Measurements from ENCODE around the gene GRM7. TPM values are rescaled to one million over a fixed set of nuclear protein-coding genes. Genes with fewer than 3 reads are reported as not detected.

GRM7 gene
- total RNA-seq, 1 donor from 2014 or later: not detected

GRCh38 chr3:7720649-7721297 is 859.9 kb downstream of the GRM7 start:
- no peak for FAIRE-seq
- Histone ChIP-seq H3K36me3 (ENCODE audit: control insufficient read depth, insufficient read depth, low read length) (no peaks in the 10 kb centered on the region), H3K4me3 (ENCODE audit: low read depth, low read length) (no peak overlapping the region), H3K27me3 (ENCODE audit: control insufficient read depth, insufficient read depth, low read length) (no peaks in the 10 kb centered on the region)
- no peak for DNase-seq (ENCODE audit: low read depth)
- TF ChIP-seq, protein P1, sequence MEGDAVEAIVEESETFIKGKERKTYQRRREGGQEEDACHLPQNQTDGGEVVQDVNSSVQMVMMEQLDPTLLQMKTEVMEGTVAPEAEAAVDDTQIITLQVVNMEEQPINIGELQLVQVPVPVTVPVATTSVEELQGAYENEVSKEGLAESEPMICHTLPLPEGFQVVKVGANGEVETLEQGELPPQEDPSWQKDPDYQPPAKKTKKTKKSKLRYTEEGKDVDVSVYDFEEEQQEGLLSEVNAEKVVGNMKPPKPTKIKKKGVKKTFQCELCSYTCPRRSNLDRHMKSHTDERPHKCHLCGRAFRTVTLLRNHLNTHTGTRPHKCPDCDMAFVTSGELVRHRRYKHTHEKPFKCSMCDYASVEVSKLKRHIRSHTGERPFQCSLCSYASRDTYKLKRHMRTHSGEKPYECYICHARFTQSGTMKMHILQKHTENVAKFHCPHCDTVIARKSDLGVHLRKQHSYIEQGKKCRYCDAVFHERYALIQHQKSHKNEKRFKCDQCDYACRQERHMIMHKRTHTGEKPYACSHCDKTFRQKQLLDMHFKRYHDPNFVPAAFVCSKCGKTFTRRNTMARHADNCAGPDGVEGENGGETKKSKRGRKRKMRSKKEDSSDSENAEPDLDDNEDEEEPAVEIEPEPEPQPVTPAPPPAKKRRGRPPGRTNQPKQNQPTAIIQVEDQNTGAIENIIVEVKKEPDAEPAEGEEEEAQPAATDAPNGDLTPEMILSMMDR (IDR thresholded peaks at IDR 0.05; ENCODE audit: insufficient read depth, low read length, severe bottlenecking): no peak

GRCh38 chr3:7721869-7722268 is 861.0 kb downstream of the GRM7 start:
- H3K4me3 ChIP-seq (ENCODE audit: low read depth, low read length): no peak overlapping the region
- no peaks in the 10 kb centered on the region for H3K27me3 ChIP-seq (ENCODE audit: control insufficient read depth, insufficient read depth, low read length)
- DNase-seq (ENCODE audit: low read depth) (no peak), FAIRE-seq (no peak)
- TF ChIP-seq, protein P1 (IDR thresholded peaks at IDR 0.05; ENCODE audit: insufficient read depth, low read length, severe bottlenecking): no peak
- H3K36me3 ChIP-seq (ENCODE audit: control insufficient read depth, insufficient read depth, low read length): no peaks in the 10 kb centered on the region

DNA sequence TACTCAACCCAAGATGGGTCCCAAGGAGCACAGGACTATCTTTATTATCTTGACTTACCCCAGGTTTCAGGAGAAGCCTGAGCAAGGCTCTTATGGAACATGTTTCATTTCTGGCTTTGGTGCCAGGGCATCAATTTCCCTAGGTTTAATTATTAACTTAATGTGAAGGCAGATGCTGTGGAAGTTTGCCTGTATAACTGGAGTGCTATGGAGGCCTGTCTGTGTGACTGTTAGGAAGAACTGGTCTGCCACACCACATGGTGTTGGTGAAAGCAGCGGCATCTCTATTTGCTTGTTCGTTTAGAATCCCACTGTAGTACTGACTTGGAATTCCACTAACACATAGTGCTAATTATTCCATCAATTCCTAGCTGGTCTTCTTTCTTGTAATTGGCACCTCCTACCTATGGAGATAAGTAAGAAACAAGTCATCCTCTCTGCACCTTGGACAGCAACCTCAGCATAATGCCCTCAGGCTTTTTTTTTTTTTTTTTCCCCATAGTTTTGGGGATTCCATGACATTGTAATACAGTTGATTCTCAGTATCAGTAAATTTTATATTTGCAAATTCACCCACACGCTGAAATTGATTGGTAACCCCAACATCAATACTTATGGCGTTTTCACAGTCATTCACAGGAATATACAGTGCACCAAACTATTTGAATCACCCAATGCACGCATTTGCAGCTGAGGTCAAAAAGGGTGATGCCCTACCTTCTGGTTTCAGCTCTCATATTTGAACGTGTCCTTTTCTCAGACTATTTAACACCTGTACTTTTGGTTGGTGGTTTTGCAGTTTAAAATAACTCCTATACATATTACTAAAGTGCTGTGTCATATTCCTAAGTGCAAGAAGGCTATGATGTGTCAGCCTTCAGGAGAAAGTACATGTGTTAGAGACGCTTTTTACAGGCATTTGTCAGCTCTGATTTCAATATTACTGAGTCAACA is 867.9 kb downstream of the GRM7 start:
- DNase-seq (ENCODE audit: low read depth): no peak
- no peak overlapping the region for H3K4me3 ChIP-seq (ENCODE audit: low read depth, low read length)
- TF ChIP-seq, protein P1 (IDR thresholded peaks at IDR 0.05; ENCODE audit: insufficient read depth, low read length, severe bottlenecking): no peak
- H3K36me3 ChIP-seq (ENCODE audit: control insufficient read depth, insufficient read depth, low read length): no peaks in the 10 kb centered on the region
- FAIRE-seq: no peak
- no peaks in the 10 kb centered on the region for H3K27me3 ChIP-seq (ENCODE audit: control insufficient read depth, insufficient read depth, low read length)

GRCh38 chr3:7733933-7734332 is 873.0 kb downstream of the GRM7 start:
- Histone ChIP-seq H3K36me3 (ENCODE audit: control insufficient read depth, insufficient read depth, low read length) (no peaks in the 10 kb centered on the region), H3K4me3 (ENCODE audit: low read depth, low read length) (no peak overlapping the region), H3K27me3 (ENCODE audit: control insufficient read depth, insufficient read depth, low read length) (no peaks in the 10 kb centered on the region)
- TF ChIP-seq, protein P1 (IDR thresholded peaks at IDR 0.05; ENCODE audit: insufficient read depth, low read length, severe bottlenecking): no peak
- DNase-seq (ENCODE audit: low read depth) (peak; percentile 49), FAIRE-seq (no peak)

DNA sequence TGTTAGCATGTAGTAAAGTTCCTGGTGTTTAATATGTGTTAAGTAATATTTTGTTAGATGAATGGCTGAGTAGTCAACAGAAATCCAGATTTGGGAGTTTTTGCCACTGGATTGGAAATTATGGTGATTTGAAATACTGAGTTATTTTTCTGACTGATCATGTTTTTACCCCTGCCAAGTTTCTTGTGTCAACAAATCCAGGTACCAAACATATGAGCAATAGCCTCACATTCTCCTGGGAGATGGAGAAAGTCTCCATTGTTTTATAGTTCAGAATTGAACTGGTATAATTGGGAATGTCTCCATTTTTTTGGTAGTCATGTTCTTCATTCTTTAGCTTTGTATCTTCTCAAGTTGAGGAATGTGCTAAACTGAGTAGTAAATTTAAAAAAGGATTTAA is 873.5 kb downstream of the GRM7 start:
- peak; percentile 75 for DNase-seq (ENCODE audit: low read depth)
- FAIRE-seq: no peak

More for the DNA sequence above, 873.5 kb downstream of the GRM7 start:
- Histone ChIP-seq H3K27me3 (ENCODE audit: control insufficient read depth, insufficient read depth, low read length) (no peaks in the 10 kb centered on the region), H3K4me3 (ENCODE audit: low read depth, low read length) (no peak overlapping the region), H3K36me3 (ENCODE audit: control insufficient read depth, insufficient read depth, low read length) (no peaks in the 10 kb centered on the region)
- TF ChIP-seq, protein P1 (IDR thresholded peaks at IDR 0.05; ENCODE audit: insufficient read depth, low read length, severe bottlenecking): no peak

Data from bronchial epithelial cell (primary cell).